Measurements from ENCODE around the gene ZSWIM5.

- TF ChIP-seq, protein P1, sequence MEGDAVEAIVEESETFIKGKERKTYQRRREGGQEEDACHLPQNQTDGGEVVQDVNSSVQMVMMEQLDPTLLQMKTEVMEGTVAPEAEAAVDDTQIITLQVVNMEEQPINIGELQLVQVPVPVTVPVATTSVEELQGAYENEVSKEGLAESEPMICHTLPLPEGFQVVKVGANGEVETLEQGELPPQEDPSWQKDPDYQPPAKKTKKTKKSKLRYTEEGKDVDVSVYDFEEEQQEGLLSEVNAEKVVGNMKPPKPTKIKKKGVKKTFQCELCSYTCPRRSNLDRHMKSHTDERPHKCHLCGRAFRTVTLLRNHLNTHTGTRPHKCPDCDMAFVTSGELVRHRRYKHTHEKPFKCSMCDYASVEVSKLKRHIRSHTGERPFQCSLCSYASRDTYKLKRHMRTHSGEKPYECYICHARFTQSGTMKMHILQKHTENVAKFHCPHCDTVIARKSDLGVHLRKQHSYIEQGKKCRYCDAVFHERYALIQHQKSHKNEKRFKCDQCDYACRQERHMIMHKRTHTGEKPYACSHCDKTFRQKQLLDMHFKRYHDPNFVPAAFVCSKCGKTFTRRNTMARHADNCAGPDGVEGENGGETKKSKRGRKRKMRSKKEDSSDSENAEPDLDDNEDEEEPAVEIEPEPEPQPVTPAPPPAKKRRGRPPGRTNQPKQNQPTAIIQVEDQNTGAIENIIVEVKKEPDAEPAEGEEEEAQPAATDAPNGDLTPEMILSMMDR (conservative IDR thresholded peaks at IDR 0.05; ENCODE audit: low read depth, low read length): no peak
- no peak for TF ChIP-seq EZH2phosphoT487 (IDR thresholded peaks at IDR 0.05; ENCODE audit: borderline replicate concordance, low read length)
- no peak for TF ChIP-seq EZH2 (IDR thresholded peaks at IDR 0.05; ENCODE audit: low read length, unreplicated experiment)
These were observed 54.3 kb downstream of the ZSWIM5 start for GRCh38 chr1:45152126-45152525.

Measured in PC-3 (cell line).